GM20431 (cell line): ENCODE measurements around the gene ZNF346.

Source experiments
- in situ Hi-C: fragments of 300-500 bp; cut with MseI, MboI; formaldehyde crosslinking; loops from one replicate; pipeline ENCODE4 v1.15.0; 2020; ENCODE audit warnings: low sequenced_read_pairs; ENCODE audit not compliant: unreplicated experiment

Gene ZNF346

GRCh38 chr5:177109810-177110209 lies 87.3 kb downstream of the ZNF346 start:
- in situ Hi-C loops: loop anchor here (25.0 kb wide), 1 partner anchor 448 kb away; no protein-coding TSS in a partner anchor

GRCh38 chr5:177111720-177112394 lies 89.4 kb downstream of the ZNF346 start:
- in situ Hi-C loops: loop anchor here (25.0 kb wide), 1 partner anchor 450 kb away; no protein-coding TSS in a partner anchor

- in situ Hi-C loops: loop anchor here (25.0 kb wide), 1 partner anchor 450 kb away; no protein-coding TSS in a partner anchor
Measured at GRCh38 chr5:177112589-177113220, 90.2 kb downstream of the ZNF346 start.

GRCh38 chr5:177113566-177114424 lies 91.3 kb downstream of the ZNF346 start:
- in situ Hi-C loops: loop anchor here (25.0 kb wide), 1 partner anchor 451 kb away; no protein-coding TSS in a partner anchor

GRCh38 chr5:177116631-177117373 lies 94.3 kb downstream of the ZNF346 start:
- in situ Hi-C loops: loop anchor here (25.0 kb wide), 1 partner anchor 455 kb away; no protein-coding TSS in a partner anchor

GRCh38 chr5:177117441-177118045 lies 95.0 kb downstream of the ZNF346 start:
- in situ Hi-C loops: loop anchor here (25.0 kb wide), 1 partner anchor 455 kb away; no protein-coding TSS in a partner anchor

- in situ Hi-C loops: loop anchor here (25.0 kb wide), 1 partner anchor 460 kb away; no protein-coding TSS in a partner anchor
Measured at GRCh38 chr5:177122566-177122965, 100.1 kb downstream of the ZNF346 start.

- in situ Hi-C loops: loop anchor here (25.0 kb wide), 1 partner anchor 462 kb away; no protein-coding TSS in a partner anchor
Measured at GRCh38 chr5:177123789-177124485, 101.4 kb downstream of the ZNF346 start.

- in situ Hi-C loops: loop anchor here (25.0 kb wide), 1 partner anchor 462 kb away; no protein-coding TSS in a partner anchor
Measured at GRCh38 chr5:177124486-177124991, 102.0 kb downstream of the ZNF346 start.

GRCh38 chr5:177126771-177127170 lies 104.3 kb downstream of the ZNF346 start:
- in situ Hi-C loops: no loop called here

GRCh38 chr5:177128551-177128981 lies 106.1 kb downstream of the ZNF346 start:
- in situ Hi-C loops: no loop called here

GRCh38 chr5:177130211-177131018 lies 107.9 kb downstream of the ZNF346 start:
- in situ Hi-C loops: no loop called here
